ENCODE data around the gene STAG1.

DNA sequence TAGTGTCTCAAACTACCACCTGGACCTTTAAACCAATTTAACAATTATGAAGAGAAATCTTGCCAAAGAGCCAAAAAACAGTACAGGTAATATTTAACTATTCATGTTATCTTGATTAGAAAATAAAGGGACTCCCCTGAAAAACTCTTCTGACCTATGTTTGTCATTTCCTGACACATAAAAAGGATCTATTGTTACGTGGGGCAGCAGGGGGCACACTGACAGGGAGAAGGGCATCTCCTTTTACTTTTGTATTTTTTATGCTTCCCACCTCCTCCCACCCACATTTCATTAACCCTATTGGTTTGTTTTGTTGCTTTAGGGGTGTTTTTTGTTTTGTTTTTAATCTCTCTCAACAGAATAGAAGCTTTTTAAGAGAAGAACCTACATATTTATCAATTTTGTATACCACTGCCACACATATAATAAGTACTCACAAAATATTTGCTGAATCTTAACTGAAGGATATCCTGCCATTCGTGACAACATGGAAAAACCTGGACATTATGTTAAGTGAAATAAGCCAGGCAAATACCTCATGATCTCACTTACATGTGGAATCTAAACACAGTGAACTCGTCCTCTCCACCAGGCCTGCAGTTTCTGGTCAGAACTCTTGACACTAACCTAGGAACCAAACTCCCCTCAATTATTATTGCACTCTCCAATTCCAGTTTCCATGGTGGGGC lies 17.7 kb downstream of the STAG1 start:
- TF ChIP-seq, protein P1, sequence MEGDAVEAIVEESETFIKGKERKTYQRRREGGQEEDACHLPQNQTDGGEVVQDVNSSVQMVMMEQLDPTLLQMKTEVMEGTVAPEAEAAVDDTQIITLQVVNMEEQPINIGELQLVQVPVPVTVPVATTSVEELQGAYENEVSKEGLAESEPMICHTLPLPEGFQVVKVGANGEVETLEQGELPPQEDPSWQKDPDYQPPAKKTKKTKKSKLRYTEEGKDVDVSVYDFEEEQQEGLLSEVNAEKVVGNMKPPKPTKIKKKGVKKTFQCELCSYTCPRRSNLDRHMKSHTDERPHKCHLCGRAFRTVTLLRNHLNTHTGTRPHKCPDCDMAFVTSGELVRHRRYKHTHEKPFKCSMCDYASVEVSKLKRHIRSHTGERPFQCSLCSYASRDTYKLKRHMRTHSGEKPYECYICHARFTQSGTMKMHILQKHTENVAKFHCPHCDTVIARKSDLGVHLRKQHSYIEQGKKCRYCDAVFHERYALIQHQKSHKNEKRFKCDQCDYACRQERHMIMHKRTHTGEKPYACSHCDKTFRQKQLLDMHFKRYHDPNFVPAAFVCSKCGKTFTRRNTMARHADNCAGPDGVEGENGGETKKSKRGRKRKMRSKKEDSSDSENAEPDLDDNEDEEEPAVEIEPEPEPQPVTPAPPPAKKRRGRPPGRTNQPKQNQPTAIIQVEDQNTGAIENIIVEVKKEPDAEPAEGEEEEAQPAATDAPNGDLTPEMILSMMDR (IDR thresholded peaks at IDR 0.05; ENCODE audit: poor library complexity): no peak
- TF ChIP-seq EZH2 (IDR thresholded peaks at IDR 0.05; ENCODE audit: borderline replicate concordance) (no peak), EZH2phosphoT487 (IDR thresholded peaks at IDR 0.05; ENCODE audit: low read depth, severe bottlenecking, unreplicated experiment) (no peak)

Measured in hepatocyte (in vitro differentiated cells).